ENCODE results near the gene USP12. TPM values are rescaled to one million over a fixed set of nuclear protein-coding genes. Genes with fewer than 3 reads are reported as not detected.

The USP12 gene
- total and polyA plus RNA-seq, 2 experiments from 2014 or later = 18.4 to 39.3 TPM

- no peak overlapping the region for H2AFZ ChIP-seq
- ATAC-seq = no peak
- no peak overlapping the region for H3K4me2 ChIP-seq
- no peak overlapping the region for H3K27ac ChIP-seq (ENCODE audit: low read depth)
- Mint-ChIP-seq H3K27me3 (ENCODE audit: insufficient read depth, low read depth, poor library complexity) (no peaks in the 10 kb centered on the region), H3K4me1 (no peaks in the 10 kb centered on the region), H3K4me3 (no peak overlapping the region), H3K36me3 (ENCODE audit: low read depth) (peaks cover 12% of the 10 kb centered on the region; the same call in 2 of the 3 replicates), H3K27ac (no peak overlapping the region), H3K9me3 (no peaks in the 10 kb centered on the region)
- no peak for DNase-seq (ENCODE audit: low spot score)
- no peak for TF ChIP-seq ETS1 (IDR thresholded peaks at IDR 0.05)
- no peak for TF ChIP-seq NANOG (IDR thresholded peaks at IDR 0.05; ENCODE audit: borderline replicate concordance)
- TF ChIP-seq STAT1 (IDR thresholded peaks at IDR 0.05; ENCODE audit: unreplicated experiment) = no peak
- no peak for TF ChIP-seq CTCF (conservative IDR thresholded peaks at IDR 0.05; ENCODE audit: low read depth in 2 of 2)
- no peak for TF ChIP-seq POLR2AphosphoS5 (IDR thresholded peaks at IDR 0.05; ENCODE audit: low read depth)
- no peaks in the 10 kb centered on the region; the same call in 1 of the 2 replicates for H3K36me3 ChIP-seq (ENCODE audit: insufficient read depth)
- H4K20me1 ChIP-seq (replicated peaks; ENCODE audit: insufficient read depth) = 0 out of 2 replicates have a peak, but pooled peaks cover 4% of the 10 kb centered on the region
- H3K9me2 ChIP-seq (ENCODE audit: insufficient read depth) = no peaks in the 10 kb centered on the region
- no peak overlapping the region for H3K4me3 ChIP-seq
- no peaks in the 10 kb centered on the region for H3K4me1 ChIP-seq (ENCODE audit: insufficient read depth)
- no peaks in the 10 kb centered on the region for H3F3A ChIP-seq (replicated peaks; ENCODE audit: low read depth)
- H3K79me2 ChIP-seq (replicated peaks; ENCODE audit: insufficient read depth) = peaks cover 27% of the 10 kb centered on the region
- H3K27me3 ChIP-seq (ENCODE audit: insufficient read depth) = no peaks in the 10 kb centered on the region
Observed at GRCh38 chr13:27104606-27105005, 67.0 kb downstream of the USP12 start.

GRCh38 chr13:27101847-27102246 is 69.8 kb downstream of the USP12 start:
- ATAC-seq = no peak
- no peak for TF ChIP-seq POLR2AphosphoS5 (IDR thresholded peaks at IDR 0.05; ENCODE audit: low read depth)
- no peak overlapping the region for H3K27ac Mint-ChIP-seq
- peaks cover 15% of the 10 kb centered on the region; the same call in 2 of the 3 replicates for H3K36me3 Mint-ChIP-seq (ENCODE audit: low read depth)
- no peaks in the 10 kb centered on the region for H3K4me1 Mint-ChIP-seq
- Histone ChIP-seq H3K27ac (ENCODE audit: low read depth) (no peak overlapping the region), H3K4me1 (ENCODE audit: insufficient read depth) (no peaks in the 10 kb centered on the region), H3K36me3 (ENCODE audit: insufficient read depth) (no peaks in the 10 kb centered on the region), H3K9me2 (ENCODE audit: insufficient read depth) (no peaks in the 10 kb centered on the region), H4K20me1 (replicated peaks; ENCODE audit: insufficient read depth) (0 out of 2 replicates have a peak, but pooled peaks cover 4% of the 10 kb centered on the region), H3F3A (replicated peaks; ENCODE audit: low read depth) (no peaks in the 10 kb centered on the region), H2AFZ (no peak overlapping the region), H3K4me2 (no peak overlapping the region), H3K4me3 (no peak overlapping the region), H3K27me3 (ENCODE audit: insufficient read depth) (no peaks in the 10 kb centered on the region), H3K79me2 (replicated peaks; ENCODE audit: insufficient read depth) (peaks cover 7% of the 10 kb centered on the region)
- H3K4me3 Mint-ChIP-seq = no peak overlapping the region
- DNase-seq (ENCODE audit: low spot score) = no peak
- no peaks in the 10 kb centered on the region for H3K27me3 Mint-ChIP-seq (ENCODE audit: insufficient read depth, low read depth, poor library complexity)
- H3K9me3 Mint-ChIP-seq = no peaks in the 10 kb centered on the region

- no peaks in the 10 kb centered on the region for H3K4me1 Mint-ChIP-seq
- no peak overlapping the region for H2AFZ ChIP-seq
- H3K36me3 ChIP-seq (ENCODE audit: insufficient read depth) = no peaks in the 10 kb centered on the region
- TF ChIP-seq ZNF331 (CRISPR knock-in tag; IDR thresholded peaks at IDR 0.05; ENCODE audit: low read depth) (no peak), ETS1 (IDR thresholded peaks at IDR 0.05) (no peak), EZH2phosphoT487 (IDR thresholded peaks at IDR 0.05; ENCODE audit: unreplicated experiment) (no peak), ZNF114 (CRISPR knock-in tag; IDR thresholded peaks at IDR 0.05) (no peak)
Observed at GRCh38 chr13:27101289-27101688, 70.3 kb downstream of the USP12 start.

More at GRCh38 chr13:27101289-27101688, 70.3 kb downstream of the USP12 start:
- DNase-seq (ENCODE audit: low spot score) (no peak), ATAC-seq (no peak)
- H3K27me3 ChIP-seq (ENCODE audit: insufficient read depth) = no peaks in the 10 kb centered on the region
- H4K20me1 ChIP-seq (replicated peaks; ENCODE audit: insufficient read depth) = 0 out of 2 replicates have a peak, but pooled peaks cover 4% of the 10 kb centered on the region
- H3K9me3 Mint-ChIP-seq = no peaks in the 10 kb centered on the region
- H3K27me3 Mint-ChIP-seq (ENCODE audit: insufficient read depth, low read depth, poor library complexity) = no peaks in the 10 kb centered on the region
- H3K4me2 ChIP-seq = no peak overlapping the region
- H3K4me3 Mint-ChIP-seq = no peak overlapping the region
- H3K36me3 Mint-ChIP-seq (ENCODE audit: low read depth) = peaks cover 15% of the 10 kb centered on the region; the same call in 2 of the 3 replicates
- H3K9me2 ChIP-seq (ENCODE audit: insufficient read depth) = no peaks in the 10 kb centered on the region
- no peaks in the 10 kb centered on the region for H3F3A ChIP-seq (replicated peaks; ENCODE audit: low read depth)
- H3K27ac Mint-ChIP-seq = no peak overlapping the region
- H3K4me1 ChIP-seq (ENCODE audit: insufficient read depth) = no peaks in the 10 kb centered on the region
- no peak overlapping the region for H3K4me3 ChIP-seq
- no peak overlapping the region for H3K27ac ChIP-seq (ENCODE audit: low read depth)
- H3K79me2 ChIP-seq (replicated peaks; ENCODE audit: insufficient read depth) = peaks cover 4% of the 10 kb centered on the region; the same call in 1 of the 2 replicates

All from GM23338 (cell line).